Ureter (tissue), 1 donor: ENCODE data around the gene NPPA. TPM values are rescaled to one million over a fixed set of nuclear protein-coding genes. Genes with fewer than 3 reads are reported as not detected.
"Not testable (repeated sequence)": the region's sequence is repeated elsewhere in the genome, so short reads cannot be mapped to it uniquely, and the experiment has no call there.

Experiments
- DNase-seq: peaks from one replicate; pipeline ENCODE4 v3.0.0-alpha.2; 2020; ENCODE audit warnings: low spot score
- total RNA-seq: library from RNA; stranded (reverse); gene quantifications from one replicate; pipeline ENCODE4 v1.2.4, GENCODE V29; 2023
- donor health status: DM: yes; HTN: yes; CAD: no.

NPPA gene
- total RNA-seq, 1 donor from 2014 or later, result not detected

- DNase-seq, result no peak
Measured at GRCh38 chr1:11807133-11807532, 40.5 kb downstream of the NPPA start.

GRCh38 chr1:11806307-11806936, 41.2 kb downstream of the NPPA start:
- no peak for DNase-seq

- peak; percentile 100 for DNase-seq
Measured at GRCh38 chr1:11805422-11806306, 41.9 kb downstream of the NPPA start, which contains the start of the genes CLCN6 and MTHFR. Gene CLCN6, plus strand, starts transcription at chr1:11806191. Its CDS starts 72 bp downstream, at chr1:11806263. Gene MTHFR, minus strand, starts transcription at chr1:11805964. Its CDS starts 2,848 bp downstream, at chr1:11803116.

GRCh38 chr1:11804666-11805421, 42.7 kb downstream of the NPPA start:
- DNase-seq, result peak; percentile 74

GRCh38 chr1:11803924-11804665, 43.5 kb downstream of the NPPA start:
- not testable (repeated sequence) for DNase-seq

- peak; percentile 95 for DNase-seq
Measured at GRCh38 chr1:11802973-11803885, 44.4 kb downstream of the NPPA start.

- peak; percentile 64 for DNase-seq
Measured at GRCh38 chr1:11802616-11802972, 45.0 kb downstream of the NPPA start.

- DNase-seq, result no peak
Measured at GRCh38 chr1:11800756-11801433, 46.7 kb downstream of the NPPA start.

- no peak for DNase-seq
Measured at GRCh38 chr1:11800391-11800755, 47.2 kb downstream of the NPPA start.

GRCh38 chr1:11799896-11800295, 47.7 kb downstream of the NPPA start:
- DNase-seq, result no peak

- DNase-seq, result no peak
Measured at GRCh38 chr1:11799099-11799498, 48.5 kb downstream of the NPPA start.

GRCh38 chr1:11797525-11798216, 49.9 kb downstream of the NPPA start:
- no peak for DNase-seq

GRCh38 chr1:11796036-11796828, 51.4 kb downstream of the NPPA start:
- no peak for DNase-seq

Other genes starting within 250 kb of the NPPA start
- gene FBXO2, start 193.4 kb downstream of the NPPA start, total RNA-seq, result 3.5 TPM
- gene FBXO44, start 192.9 kb downstream of the NPPA start, total RNA-seq, result 19.3 TPM
- 7.5 TPM for gene FBXO6, start 183.6 kb downstream of the NPPA start, total RNA-seq
- 16.6 TPM for gene MAD2L2, start 166.6 kb downstream of the NPPA start, total RNA-seq
- gene DRAXIN, start 156.1 kb downstream of the NPPA start, total RNA-seq, result 0.08 TPM
- gene AGTRAP, start 111.6 kb downstream of the NPPA start, total RNA-seq, result 33.1 TPM
- 0.68 TPM for gene C1orf167, start 85.6 kb downstream of the NPPA start, total RNA-seq
- 55.4 TPM for gene MTHFR, start 41.8 kb downstream of the NPPA start, total RNA-seq
- gene CLCN6, start 41.6 kb downstream of the NPPA start, total RNA-seq, result 25.9 TPM
- not detected for gene NPPB, start 11.2 kb upstream of the NPPA start, total RNA-seq
- 36.6 TPM for gene KIAA2013, start 78.6 kb upstream of the NPPA start, total RNA-seq
- 54.5 TPM for gene PLOD1, start 86.9 kb upstream of the NPPA start, total RNA-seq
- 116 TPM for gene MFN2, start 132.7 kb upstream of the NPPA start, total RNA-seq
- 28.0 TPM for gene MIIP, start 171.7 kb upstream of the NPPA start, total RNA-seq
- gene TNFRSF8, start 215.5 kb upstream of the NPPA start, total RNA-seq, result 0.36 TPM